ENCODE data around the gene CTPS2.

GRCh38 chrX:16628946-16629595 lies 83.4 kb downstream of the CTPS2 start:
- no peak for TF ChIP-seq CTCF (IDR thresholded peaks at IDR 0.05; ENCODE audit: low read length)
- no peak for TF ChIP-seq EZH2 (IDR thresholded peaks at IDR 0.05; ENCODE audit: borderline replicate concordance, low read length)

Data from OCI-LY1 (cell line).